ENCODE data around the gene CRB1. TPM values are rescaled to one million over a fixed set of nuclear protein-coding genes. Genes with fewer than 3 reads are reported as not detected.

CRB1 gene
- total RNA-seq, 1 donor from 2014 or later: 2.6 TPM

DNA sequence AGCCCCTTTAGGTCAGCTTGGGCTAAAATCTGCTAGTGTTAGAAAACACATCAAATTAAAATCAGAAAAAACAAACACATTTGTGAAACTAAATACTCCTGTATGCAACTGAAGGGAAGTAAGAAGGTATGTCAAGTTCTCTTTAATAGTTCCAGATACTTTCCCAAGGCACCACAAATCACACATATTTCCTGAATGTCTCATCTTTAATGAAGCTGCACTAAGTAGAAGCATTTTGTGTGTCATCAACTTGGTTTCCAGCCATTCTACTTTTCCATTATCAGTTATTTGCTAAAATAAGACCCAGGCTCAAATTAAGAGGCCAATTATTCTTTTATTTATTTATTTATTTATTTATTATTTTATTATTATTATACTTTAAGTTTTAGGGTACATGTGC is 34.7 kb downstream of the CRB1 start:
- Histone ChIP-seq H3K4me3 (no peak overlapping the region), H3K27ac (no peak overlapping the region), H2AFZ (replicated peaks) (no peak overlapping the region), H3K79me2 (ENCODE audit: low read depth) (no peaks in the 10 kb centered on the region), H3K9ac (no peak overlapping the region), H4K20me1 (ENCODE audit: low read depth) (no peaks in the 10 kb centered on the region), H3K9me3 (ENCODE audit: low read depth) (no peaks in the 10 kb centered on the region), H3K4me2 (no peak overlapping the region), H3K4me1 (no peaks in the 10 kb centered on the region), H3K36me3 (no peaks in the 10 kb centered on the region), H3K27me3 (no peaks in the 10 kb centered on the region), H3F3A (ENCODE audit: low read depth) (no peaks in the 10 kb centered on the region)
- H3K36me3 Mint-ChIP-seq: peaks cover 2% of the 10 kb centered on the region
- no peak overlapping the region for H3K27ac Mint-ChIP-seq
- H3K9me3 Mint-ChIP-seq: no peaks in the 10 kb centered on the region
- TF ChIP-seq, protein P1, sequence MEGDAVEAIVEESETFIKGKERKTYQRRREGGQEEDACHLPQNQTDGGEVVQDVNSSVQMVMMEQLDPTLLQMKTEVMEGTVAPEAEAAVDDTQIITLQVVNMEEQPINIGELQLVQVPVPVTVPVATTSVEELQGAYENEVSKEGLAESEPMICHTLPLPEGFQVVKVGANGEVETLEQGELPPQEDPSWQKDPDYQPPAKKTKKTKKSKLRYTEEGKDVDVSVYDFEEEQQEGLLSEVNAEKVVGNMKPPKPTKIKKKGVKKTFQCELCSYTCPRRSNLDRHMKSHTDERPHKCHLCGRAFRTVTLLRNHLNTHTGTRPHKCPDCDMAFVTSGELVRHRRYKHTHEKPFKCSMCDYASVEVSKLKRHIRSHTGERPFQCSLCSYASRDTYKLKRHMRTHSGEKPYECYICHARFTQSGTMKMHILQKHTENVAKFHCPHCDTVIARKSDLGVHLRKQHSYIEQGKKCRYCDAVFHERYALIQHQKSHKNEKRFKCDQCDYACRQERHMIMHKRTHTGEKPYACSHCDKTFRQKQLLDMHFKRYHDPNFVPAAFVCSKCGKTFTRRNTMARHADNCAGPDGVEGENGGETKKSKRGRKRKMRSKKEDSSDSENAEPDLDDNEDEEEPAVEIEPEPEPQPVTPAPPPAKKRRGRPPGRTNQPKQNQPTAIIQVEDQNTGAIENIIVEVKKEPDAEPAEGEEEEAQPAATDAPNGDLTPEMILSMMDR (IDR thresholded peaks at IDR 0.05): no peak
- TF ChIP-seq EZH2phosphoT487 (IDR thresholded peaks at IDR 0.05) (no peak), EZH2 (IDR thresholded peaks at IDR 0.05) (no peak)
- H3K4me3 Mint-ChIP-seq: no peak overlapping the region
- no peak for DNase-seq (ENCODE audit: low spot score)
- H3K4me1 Mint-ChIP-seq: peaks cover 11% of the 10 kb centered on the region
- H3K27me3 Mint-ChIP-seq (ENCODE audit: insufficient read depth, low read depth): no peaks in the 10 kb centered on the region

DNA sequence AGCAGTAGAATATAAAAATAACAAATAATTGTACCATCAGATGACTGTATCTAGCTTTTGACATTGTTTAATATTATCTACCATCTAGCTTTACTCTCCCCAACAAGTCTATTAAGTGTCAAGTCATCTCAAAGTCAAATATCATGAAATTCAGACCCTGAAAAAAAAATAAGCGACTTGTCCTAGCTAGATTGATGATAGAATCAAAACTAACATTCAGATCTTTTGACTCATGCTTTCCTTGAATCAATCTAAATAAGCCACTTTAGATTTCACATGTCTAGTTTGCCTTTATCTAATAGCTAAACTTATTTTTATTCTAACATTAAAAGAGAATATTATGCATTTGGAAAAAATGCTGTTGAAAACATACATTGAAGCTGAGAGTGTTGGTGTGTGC is 35.4 kb downstream of the CRB1 start:
- Histone ChIP-seq H3K9me3 (ENCODE audit: low read depth) (no peaks in the 10 kb centered on the region), H3K27ac (no peak overlapping the region), H3K4me3 (no peak overlapping the region), H3K79me2 (ENCODE audit: low read depth) (no peaks in the 10 kb centered on the region), H3K9ac (no peak overlapping the region), H3K27me3 (no peaks in the 10 kb centered on the region), H3K4me1 (no peaks in the 10 kb centered on the region), H3F3A (ENCODE audit: low read depth) (no peaks in the 10 kb centered on the region), H2AFZ (replicated peaks) (no peak overlapping the region), H3K4me2 (no peak overlapping the region), H3K36me3 (no peaks in the 10 kb centered on the region), H4K20me1 (ENCODE audit: low read depth) (no peaks in the 10 kb centered on the region)
- no peak overlapping the region for H3K27ac Mint-ChIP-seq
- peaks cover 11% of the 10 kb centered on the region for H3K4me1 Mint-ChIP-seq
- TF ChIP-seq EZH2phosphoT487 (IDR thresholded peaks at IDR 0.05) (no peak), EZH2 (IDR thresholded peaks at IDR 0.05) (no peak)
- TF ChIP-seq, protein P1 (IDR thresholded peaks at IDR 0.05): no peak
- H3K27me3 Mint-ChIP-seq (ENCODE audit: insufficient read depth, low read depth): no peaks in the 10 kb centered on the region
- peaks cover 2% of the 10 kb centered on the region for H3K36me3 Mint-ChIP-seq
- no peak for DNase-seq (ENCODE audit: low spot score)
- H3K9me3 Mint-ChIP-seq: no peaks in the 10 kb centered on the region
- no peak overlapping the region for H3K4me3 Mint-ChIP-seq

DNA sequence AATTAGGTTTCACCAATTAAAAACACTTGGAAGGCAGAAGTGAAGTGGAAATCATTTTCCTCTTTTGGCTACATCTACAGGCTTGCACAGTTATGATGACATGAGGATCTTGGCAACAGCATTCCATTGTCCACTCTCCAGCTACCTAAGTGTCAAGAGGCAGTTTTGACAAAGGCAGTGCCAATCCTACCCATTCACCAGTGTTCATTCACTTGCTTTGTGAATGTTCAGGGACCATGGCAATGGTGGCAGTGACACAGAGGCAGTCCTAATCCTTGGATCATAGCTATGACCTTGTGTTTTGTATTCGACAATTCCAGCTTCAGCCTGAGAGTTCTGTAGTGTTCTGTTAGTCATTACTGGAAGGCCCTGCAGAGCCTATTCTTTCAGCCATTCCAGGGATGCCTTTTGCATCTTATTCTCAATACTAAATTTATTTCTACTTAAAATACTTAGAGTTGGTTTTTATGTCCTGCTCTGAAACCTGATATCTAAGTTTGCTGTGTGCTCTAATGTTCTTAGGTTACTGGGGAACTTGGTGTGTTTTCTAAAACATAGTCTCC is 36.7 kb downstream of the CRB1 start:
- no peaks in the 10 kb centered on the region for H3K27me3 Mint-ChIP-seq (ENCODE audit: insufficient read depth, low read depth)
- no peaks in the 10 kb centered on the region for H3K9me3 ChIP-seq (ENCODE audit: low read depth)
- H2AFZ ChIP-seq (replicated peaks): no peak overlapping the region

More for the DNA sequence above, 36.7 kb downstream of the CRB1 start:
- Mint-ChIP-seq H3K4me1 (peaks cover 11% of the 10 kb centered on the region), H3K36me3 (peaks cover 2% of the 10 kb centered on the region), H3K4me3 (no peak overlapping the region), H3K27ac (no peak overlapping the region), H3K9me3 (no peaks in the 10 kb centered on the region)
- no peak overlapping the region for H3K9ac ChIP-seq
- no peak overlapping the region for H3K4me3 ChIP-seq
- no peaks in the 10 kb centered on the region for H3F3A ChIP-seq (ENCODE audit: low read depth)
- no peaks in the 10 kb centered on the region for H3K4me1 ChIP-seq
- no peaks in the 10 kb centered on the region for H3K36me3 ChIP-seq
- DNase-seq (ENCODE audit: low spot score): no peak
- no peaks in the 10 kb centered on the region for H4K20me1 ChIP-seq (ENCODE audit: low read depth)
- H3K27ac ChIP-seq: no peak overlapping the region
- H3K4me2 ChIP-seq: no peak overlapping the region
- no peaks in the 10 kb centered on the region for H3K27me3 ChIP-seq
- TF ChIP-seq EZH2phosphoT487 (IDR thresholded peaks at IDR 0.05) (no peak), EZH2 (IDR thresholded peaks at IDR 0.05) (no peak)
- TF ChIP-seq, protein P1 (IDR thresholded peaks at IDR 0.05): no peak
- H3K79me2 ChIP-seq (ENCODE audit: low read depth): no peaks in the 10 kb centered on the region

Measured in neural progenitor cell (in vitro differentiated cells).